Measurements from ENCODE around the gene NSFL1C. TPM values are rescaled to one million over a fixed set of nuclear protein-coding genes. Genes with fewer than 3 reads are reported as not detected.
A peak's percentile ranks its signal among the peaks of the same experiment; 100 is the strongest.

The NSFL1C gene
- total and polyA plus RNA-seq, 3 experiments from 2014 or later = 78.8 to 107 (median 103) TPM

- Mint-ChIP-seq H3K27me3 (peaks cover 23 to 38% of the 10 kb centered on the region in 2 donors), H3K4me1 (peaks cover 0 to 5% (median 0%) of the 10 kb centered on the region in 3 donors), H3K4me3 (no peak overlapping the region), H3K27ac (no peak overlapping the region), H3K9me3 (peaks cover 0 to 10% (median 5%) of the 10 kb centered on the region in 5 donors), H3K36me3 (peaks cover 0 to 12% (median 2%) of the 10 kb centered on the region in 3 donors)
- POLR2A ChIA-PET = no interaction called here
- no peak for DNase-seq
- Histone ChIP-seq H3K9me3 (ENCODE audit: low read length) (no peaks in the 10 kb centered on the region), H3K27me3 (ENCODE audit: insufficient read depth, low read length, poor library complexity, severe bottlenecking) (no peaks in the 10 kb centered on the region), H3K4me3 (ENCODE audit: low read length) (no peak overlapping the region), H3K27ac (ENCODE audit: low read depth, low read length) (no peak overlapping the region), H3K36me3 (ENCODE audit: insufficient read depth, low read length) (no peaks in the 10 kb centered on the region), H3K4me1 (ENCODE audit: insufficient read depth, low read length) (peaks cover 4% of the 10 kb centered on the region)
- CTCF ChIA-PET = interaction anchor here (0.6 to 1.5 kb wide), 2 partner anchors 9 to 77 kb away, joined by 3 read pairs; no protein-coding TSS in a partner anchor
Observed at GRCh38 chr20:1426231-1426849, 40.3 kb downstream of the NSFL1C start.

GRCh38 chr20:1424336-1424735, 42.3 kb downstream of the NSFL1C start:
- peaks cover 22 to 38% of the 10 kb centered on the region in 2 donors for H3K27me3 Mint-ChIP-seq
- no peak for DNase-seq
- Histone ChIP-seq H3K4me3 (ENCODE audit: low read length) (no peak overlapping the region), H3K9me3 (ENCODE audit: low read length) (peaks cover 4% of the 10 kb centered on the region), H3K27ac (ENCODE audit: low read depth, low read length) (no peak overlapping the region), H3K27me3 (ENCODE audit: insufficient read depth, low read length, poor library complexity, severe bottlenecking) (no peaks in the 10 kb centered on the region), H3K4me1 (ENCODE audit: insufficient read depth, low read length) (peaks cover 4% of the 10 kb centered on the region), H3K36me3 (ENCODE audit: insufficient read depth, low read length) (no peaks in the 10 kb centered on the region)
- peaks cover 2 to 31% (median 2%) of the 10 kb centered on the region in 3 donors for H3K36me3 Mint-ChIP-seq
- ChIA-PET POLR2A (no interaction called here), CTCF (interaction anchor here (1.1 kb wide), 1 partner anchor 20 kb away, joined by 3 read pairs; no protein-coding TSS in a partner anchor)
- H3K4me3 Mint-ChIP-seq = no peak overlapping the region
- H3K27ac Mint-ChIP-seq = no peak overlapping the region
- H3K9me3 Mint-ChIP-seq = peaks cover 17 to 30% (median 25%) of the 10 kb centered on the region in 5 donors
- peaks cover 0 to 5% (median 0%) of the 10 kb centered on the region in 3 donors for H3K4me1 Mint-ChIP-seq

- peaks cover 26 to 36% of the 10 kb centered on the region in 2 donors for H3K27me3 Mint-ChIP-seq
- peaks cover 4% of the 10 kb centered on the region for H3K9me3 ChIP-seq (ENCODE audit: low read length)
- CTCF ChIA-PET = interaction anchor here (1.1 kb wide), 1 partner anchor 21 kb away, joined by 3 read pairs; no protein-coding TSS in a partner anchor
- H3K9me3 Mint-ChIP-seq = peaks cover 22 to 37% (median 31%) of the 10 kb centered on the region in 5 donors
- peaks cover 4% of the 10 kb centered on the region for H3K4me1 ChIP-seq (ENCODE audit: insufficient read depth, low read length)
- H3K4me1 Mint-ChIP-seq = peaks cover 0 to 5% (median 0%) of the 10 kb centered on the region in 3 donors
- peak in 1 of 5 donors; percentile 58 for DNase-seq
- POLR2A ChIA-PET = no interaction called here
- no peaks in the 10 kb centered on the region for H3K36me3 ChIP-seq (ENCODE audit: insufficient read depth, low read length)
- H3K4me3 ChIP-seq (ENCODE audit: low read length) = no peak overlapping the region
- no peak overlapping the region for H3K27ac Mint-ChIP-seq
- peaks cover 4 to 36% (median 5%) of the 10 kb centered on the region in 3 donors for H3K36me3 Mint-ChIP-seq
- H3K27ac ChIP-seq (ENCODE audit: low read depth, low read length) = no peak overlapping the region
- no peaks in the 10 kb centered on the region for H3K27me3 ChIP-seq (ENCODE audit: insufficient read depth, low read length, poor library complexity, severe bottlenecking)
- no peak overlapping the region for H3K4me3 Mint-ChIP-seq
Observed at GRCh38 chr20:1423625-1424106, 43.0 kb downstream of the NSFL1C start.

GRCh38 chr20:1423206-1423605, 43.4 kb downstream of the NSFL1C start:
- POLR2A ChIA-PET = no interaction called here
- H3K4me3 ChIP-seq (ENCODE audit: low read length) = no peak overlapping the region
- Mint-ChIP-seq H3K4me1 (peaks cover 0 to 5% (median 0%) of the 10 kb centered on the region in 3 donors), H3K36me3 (peaks cover 4 to 36% (median 5%) of the 10 kb centered on the region in 3 donors), H3K9me3 (peaks cover 22 to 41% (median 35%) of the 10 kb centered on the region in 5 donors), H3K27me3 (peaks cover 24 to 35% of the 10 kb centered on the region in 2 donors), H3K27ac (no peak overlapping the region), H3K4me3 (no peak overlapping the region)
- DNase-seq = no peak
- peaks cover 4% of the 10 kb centered on the region for H3K9me3 ChIP-seq (ENCODE audit: low read length)
- CTCF ChIA-PET = no interaction called here
- peaks cover 4% of the 10 kb centered on the region for H3K4me1 ChIP-seq (ENCODE audit: insufficient read depth, low read length)
- H3K27me3 ChIP-seq (ENCODE audit: insufficient read depth, low read length, poor library complexity, severe bottlenecking) = no peaks in the 10 kb centered on the region
- H3K27ac ChIP-seq (ENCODE audit: low read depth, low read length) = no peak overlapping the region
- no peaks in the 10 kb centered on the region for H3K36me3 ChIP-seq (ENCODE audit: insufficient read depth, low read length)

GRCh38 chr20:1422753-1423152, 43.9 kb downstream of the NSFL1C start:
- no peak for DNase-seq
- Histone ChIP-seq H3K4me1 (ENCODE audit: insufficient read depth, low read length) (peaks cover 4% of the 10 kb centered on the region), H3K36me3 (ENCODE audit: insufficient read depth, low read length) (no peaks in the 10 kb centered on the region), H3K4me3 (ENCODE audit: low read length) (no peak overlapping the region), H3K27ac (ENCODE audit: low read depth, low read length) (no peak overlapping the region), H3K27me3 (ENCODE audit: insufficient read depth, low read length, poor library complexity, severe bottlenecking) (no peaks in the 10 kb centered on the region), H3K9me3 (ENCODE audit: low read length) (peaks cover 4% of the 10 kb centered on the region)
- ChIA-PET CTCF (no interaction called here), POLR2A (no interaction called here)
- Mint-ChIP-seq H3K4me3 (no peak overlapping the region), H3K27me3 (peaks cover 24 to 31% of the 10 kb centered on the region in 2 donors), H3K27ac (no peak overlapping the region), H3K4me1 (peaks cover 0 to 5% (median 0%) of the 10 kb centered on the region in 3 donors), H3K9me3 (peaks cover 22 to 45% (median 35%) of the 10 kb centered on the region in 5 donors), H3K36me3 (peaks cover 4 to 36% (median 5%) of the 10 kb centered on the region in 3 donors)

GRCh38 chr20:1420066-1420465, 46.6 kb downstream of the NSFL1C start:
- Histone ChIP-seq H3K27ac (ENCODE audit: low read depth, low read length) (no peak overlapping the region), H3K4me3 (ENCODE audit: low read length) (no peak overlapping the region), H3K4me1 (ENCODE audit: insufficient read depth, low read length) (peaks cover 4% of the 10 kb centered on the region), H3K27me3 (ENCODE audit: insufficient read depth, low read length, poor library complexity, severe bottlenecking) (no peaks in the 10 kb centered on the region), H3K36me3 (ENCODE audit: insufficient read depth, low read length) (no peaks in the 10 kb centered on the region), H3K9me3 (ENCODE audit: low read length) (peaks cover 4% of the 10 kb centered on the region)
- peaks cover 4 to 36% (median 5%) of the 10 kb centered on the region in 3 donors for H3K36me3 Mint-ChIP-seq
- H3K4me3 Mint-ChIP-seq = no peak overlapping the region
- DNase-seq = no peak
- H3K9me3 Mint-ChIP-seq = peaks cover 22 to 48% (median 35%) of the 10 kb centered on the region in 5 donors
- H3K4me1 Mint-ChIP-seq = peaks cover 0 to 5% (median 0%) of the 10 kb centered on the region in 3 donors
- H3K27ac Mint-ChIP-seq = no peak overlapping the region
- ChIA-PET CTCF (no interaction called here), POLR2A (no interaction called here)
- peaks cover 16 to 20% of the 10 kb centered on the region in 2 donors for H3K27me3 Mint-ChIP-seq

- H3K9me3 ChIP-seq (ENCODE audit: low read length) = peaks cover 4% of the 10 kb centered on the region
- peaks cover 0 to 5% (median 0%) of the 10 kb centered on the region in 3 donors for H3K4me1 Mint-ChIP-seq
- H3K36me3 ChIP-seq (ENCODE audit: insufficient read depth, low read length) = no peaks in the 10 kb centered on the region
- H3K27ac ChIP-seq (ENCODE audit: low read depth, low read length) = no peak overlapping the region
- peaks cover 4 to 36% (median 5%) of the 10 kb centered on the region in 3 donors for H3K36me3 Mint-ChIP-seq
- ChIA-PET CTCF (no interaction called here), POLR2A (no interaction called here)
- no peak overlapping the region for H3K4me3 Mint-ChIP-seq
- H3K4me3 ChIP-seq (ENCODE audit: low read length) = no peak overlapping the region
- H3K27me3 ChIP-seq (ENCODE audit: insufficient read depth, low read length, poor library complexity, severe bottlenecking) = no peaks in the 10 kb centered on the region
- H3K9me3 Mint-ChIP-seq = peaks cover 22 to 48% (median 35%) of the 10 kb centered on the region in 5 donors
- no peak overlapping the region for H3K27ac Mint-ChIP-seq
- H3K4me1 ChIP-seq (ENCODE audit: insufficient read depth, low read length) = peaks cover 4% of the 10 kb centered on the region
- no peak for DNase-seq
- H3K27me3 Mint-ChIP-seq = peaks cover 15 to 20% of the 10 kb centered on the region in 2 donors
Observed at GRCh38 chr20:1418350-1418749, 48.3 kb downstream of the NSFL1C start.

- Histone ChIP-seq H3K4me1 (ENCODE audit: insufficient read depth, low read length) (peaks cover under 1% of the 10 kb centered on the region), H3K36me3 (ENCODE audit: insufficient read depth, low read length) (no peaks in the 10 kb centered on the region), H3K4me3 (ENCODE audit: low read length) (no peak overlapping the region), H3K27me3 (ENCODE audit: insufficient read depth, low read length, poor library complexity, severe bottlenecking) (no peaks in the 10 kb centered on the region), H3K9me3 (ENCODE audit: low read length) (peaks cover 4% of the 10 kb centered on the region), H3K27ac (ENCODE audit: low read depth, low read length) (no peak overlapping the region)
- peaks cover 13 to 20% of the 10 kb centered on the region in 2 donors for H3K27me3 Mint-ChIP-seq
- no peak for DNase-seq
- H3K36me3 Mint-ChIP-seq = peaks cover 4 to 32% (median 5%) of the 10 kb centered on the region in 3 donors
- H3K9me3 Mint-ChIP-seq = peaks cover 22 to 46% (median 35%) of the 10 kb centered on the region in 5 donors
- H3K4me3 Mint-ChIP-seq = no peak overlapping the region
- ChIA-PET CTCF (no interaction called here), POLR2A (no interaction called here)
- H3K4me1 Mint-ChIP-seq = peaks cover 0 to 2% (median 0%) of the 10 kb centered on the region in 3 donors
- H3K27ac Mint-ChIP-seq = no peak overlapping the region
Observed at GRCh38 chr20:1417790-1418189, 48.9 kb downstream of the NSFL1C start.

Measured in CD8-positive, alpha-beta memory T cell (primary cell).